A549 (cell line): ENCODE results near the gene IL12RB2. TPM values are rescaled to one million over a fixed set of nuclear protein-coding genes. Genes with fewer than 3 reads are reported as not detected.

Experiments
- ATAC-seq, 2 experiments: fragments of 200-7000 bp in 1 of 2; fragments of >200 bp in 1 of 2; cut with Nextera tagmentation in 1 of 2; cut with Tn5 transposase in 1 of 2; 3 replicates each; pipeline versions ENCODE4 v1.8.0 to v1.9.1; 2018 to 2020; ENCODE audit warnings: mild to moderate bottlenecking in 1 of 2, moderate library complexity in 1 of 2
- CTCF ChIA-PET: fragments of 300-600 bp; sonication (Branson Sonifier 250); formaldehyde crosslinking; extraction: SDS; loops from one replicate; lab custom pipeline; 2021; ENCODE audit warnings: antibody characterized with exemption, inconsistent platforms; lab: Yijun Ruan, JAX
- POLR2A ChIA-PET: fragments of 350-600 bp; formaldehyde crosslinking; extraction: SDS; loops from one replicate; lab custom pipeline; 2021; ENCODE audit warnings: antibody characterized with exemption, inconsistent platforms; lab: Yijun Ruan, JAX
- DNase-seq, 2 experiments: peaks; one replicate each; pipeline versions ENCODE4 v3.0.0 to v3.0.0-alpha.2; 2011 to 2016; ENCODE audit warnings: low read depth in 1 of 2, low spot score in 1 of 2
- FAIRE-seq: peaks from 2 replicates; lab custom pipeline; 2011; peaks lifted over from hg19 to GRCh38; lab: Jason Lieb, UNC
- H3K27ac ChIP-seq, 2 experiments: fragments of >200 bp; sonication (Bioruptor Twin); formaldehyde crosslinking; 3 replicates each; pipeline ENCODE4 v1.5.1; 2016 to 2017
- H3K4me1 ChIP-seq: fragments of >200 bp; sonication (Bioruptor Twin); formaldehyde crosslinking; 3 replicates; pipeline ENCODE4 v1.6.1; 2016
- H3K4me2 ChIP-seq: fragments of >200 bp; sonication (Bioruptor Twin); formaldehyde crosslinking; 3 replicates; pipeline ENCODE4 v1.6.1; 2016
- H3K4me3 ChIP-seq: fragments of >200 bp; sonication (Bioruptor Twin); formaldehyde crosslinking; 3 replicates; pipeline ENCODE4 v1.5.1; 2016
- H3K9me3 ChIP-seq: fragments of >200 bp; sonication (Bioruptor Twin); formaldehyde crosslinking; 3 replicates; pipeline ENCODE4 v1.6.1; 2016
- BHLHE40 ChIP-seq: IDR thresholded peaks from 2 replicates; pipeline ENCODE4 v1.6.1; 2012; ENCODE audit warnings: low read depth, low read length, inconsistent platforms
- CBX8 ChIP-seq: fragments of 200-600 bp; sonication (generic); IDR thresholded peaks from 2 replicates; pipeline ENCODE4 v1.6.1; 2016
- CEBPB ChIP-seq, 2 experiments: fragments of >200 bp in 1 of 2; sonication (Bioruptor Twin) in 1 of 2; formaldehyde crosslinking in 1 of 2; IDR thresholded peaks; 2 replicates each; pipeline ENCODE4 v1.6.1; 2012 to 2016
- CHD4 ChIP-seq: fragments of 200-600 bp; sonication (generic); IDR thresholded peaks from 2 replicates; pipeline ENCODE4 v1.6.1; 2016; ENCODE audit warnings: antibody characterized with exemption, mild to moderate bottlenecking, borderline replicate concordance
- CTCF ChIP-seq: fragments of >200 bp; sonication (Bioruptor Twin); formaldehyde crosslinking; IDR thresholded peaks from 3 replicates; pipeline ENCODE4 v1.5.1; 2016
- E2F6 ChIP-seq: IDR thresholded peaks from 2 replicates; pipeline ENCODE4 v1.6.1; 2012; ENCODE audit warnings: low read depth, borderline replicate concordance
- EHF ChIP-seq: fragments of 250-450 bp; sonication (Bioruptor Pico); IDR thresholded peaks from 2 replicates; pipeline ENCODE4 v1.5.0; 2020; ENCODE audit warnings: mild to moderate bottlenecking
- ELK1 ChIP-seq: fragments of 150-350 bp; IDR thresholded peaks from 2 replicates; pipeline ENCODE4 v1.6.1; 2014; ENCODE audit warnings: low read depth, mild to moderate bottlenecking, low read length
- FOSB ChIP-seq: fragments of 250-450 bp; sonication (Bioruptor Pico); IDR thresholded peaks from 2 replicates; pipeline ENCODE4 v1.5.0; 2020; ENCODE audit warnings: mild to moderate bottlenecking, moderate library complexity
- FOXS1 ChIP-seq: fragments of 250-450 bp; sonication (Bioruptor Pico); IDR thresholded peaks from 2 replicates; pipeline ENCODE4 v1.5.0; 2020; ENCODE audit warnings: mild to moderate bottlenecking, moderate library complexity
- HDAC2 ChIP-seq: fragments of 200-600 bp; sonication (generic); IDR thresholded peaks from 2 replicates; pipeline ENCODE4 v1.6.1; 2016
- HES2 ChIP-seq: fragments of >200 bp; sonication (Bioruptor Twin); formaldehyde crosslinking; IDR thresholded peaks from 2 replicates; pipeline ENCODE4 v1.6.1; 2016
- HEYL ChIP-seq: fragments of 250-450 bp; sonication (Bioruptor Pico); IDR thresholded peaks from 2 replicates; pipeline ENCODE4 v1.8.0; 2021; ENCODE audit warnings: mild to moderate bottlenecking, moderate library complexity
- HOXA7 ChIP-seq: fragments of 250-450 bp; sonication (Bioruptor Pico); IDR thresholded peaks from 2 replicates; pipeline ENCODE4 v1.5.0; 2020; ENCODE audit warnings: mild to moderate bottlenecking, moderate library complexity
- HOXB13 ChIP-seq: fragments of 250-450 bp; sonication (Bioruptor Pico); IDR thresholded peaks from 2 replicates; pipeline ENCODE4 v1.5.0; 2020; ENCODE audit warnings: low read depth, mild to moderate bottlenecking, moderate library complexity
- JUN ChIP-seq, 2 experiments: fragments of >200 bp; sonication (Bioruptor Twin); formaldehyde crosslinking; IDR thresholded peaks; 2 replicates in 1 of 2; 3 replicates in 1 of 2; pipeline ENCODE4 v1.6.1; 2016 to 2017
- NFE2L2 ChIP-seq: fragments of 150-350 bp; conservative IDR thresholded peaks from 2 replicates; pipeline ENCODE4 v1.6.1; 2014; ENCODE audit warnings: low read length
- NPAS2 ChIP-seq: fragments of 250-450 bp; sonication (Bioruptor Pico); IDR thresholded peaks from 2 replicates; pipeline ENCODE4 v1.8.0; 2022; ENCODE audit warnings: mild to moderate bottlenecking, moderate library complexity, borderline replicate concordance
- NR3C1 ChIP-seq: fragments of >200 bp; sonication (Bioruptor Twin); formaldehyde crosslinking; IDR thresholded peaks from 3 replicates; pipeline ENCODE4 v1.6.1; 2017
- PBX3 ChIP-seq: IDR thresholded peaks from 2 replicates; pipeline ENCODE4 v1.6.1; 2012
- PHF8 ChIP-seq: fragments of 200-600 bp; sonication (generic); IDR thresholded peaks from 2 replicates; pipeline ENCODE4 v1.6.1; 2016; ENCODE audit warnings: low read depth, mild to moderate bottlenecking, antibody characterized with exemption, moderate library complexity, borderline replicate concordance
- POLR2A ChIP-seq: IDR thresholded peaks from 2 replicates; pipeline ENCODE4 v1.6.1; 2012; ENCODE audit warnings: mild to moderate bottlenecking, low read length
- POLR2AphosphoS2 ChIP-seq: conservative IDR thresholded peaks from 2 replicates; pipeline ENCODE4 v1.6.1; 2012; ENCODE audit warnings: low read length, improper control_type of control experiment, inconsistent platforms
- SMC3 ChIP-seq: fragments of >200 bp; sonication (Bioruptor Twin); formaldehyde crosslinking; IDR thresholded peaks from 3 replicates; pipeline ENCODE4 v1.6.1; 2018; ENCODE audit warnings: inconsistent platforms
- SREBF2 ChIP-seq: fragments of 450-650 bp; IDR thresholded peaks from 2 replicates; pipeline ENCODE4 v1.6.1; 2014; ENCODE audit warnings: mild to moderate bottlenecking, moderate library complexity
- TFCP2L1 ChIP-seq: fragments of 250-450 bp; sonication (Bioruptor Pico); IDR thresholded peaks from 2 replicates; pipeline ENCODE4 v1.5.0; 2021; ENCODE audit warnings: mild to moderate bottlenecking
- ZC3H11A ChIP-seq: fragments of 450-650 bp; IDR thresholded peaks from 2 replicates; pipeline ENCODE4 v1.6.1; 2014; ENCODE audit warnings: antibody characterized with exemption, mild to moderate bottlenecking
- ZFP36 ChIP-seq: fragments of 450-650 bp; IDR thresholded peaks from 2 replicates; pipeline ENCODE4 v1.6.1; 2014; ENCODE audit warnings: borderline replicate concordance; ENCODE audit not compliant: partially characterized antibody
- ZNF302 ChIP-seq: fragments of 250-450 bp; sonication (Bioruptor Pico); IDR thresholded peaks from 2 replicates; pipeline ENCODE4 v1.9.0; 2021; ENCODE audit warnings: inconsistent platforms, mild to moderate bottlenecking, moderate library complexity
- WGBS: methylation state at CpG from one replicate; pipeline ENCODE4 v1.1.6; 2017; ENCODE audit errors: missing lambda C conversion rate; 5-methylcytosine and 5-hydroxymethylcytosine counted together
- polyA plus RNA-seq, 4 experiments: library from polyadenylated mRNA; depleted of rRNA in 3 of 4; stranded (reverse); fragments of >200 nt; fragmentation: RNase III in 1 of 4; extraction: RNeasy Plus Mini Kit Qiagen cat#74134 plus additional on column Dnase treatment in 1 of 4; gene quantifications; 2 replicates in 3 of 4; 3 replicates in 1 of 4; pipeline ENCODE4 v1.2.3, GENCODE V29; 2011 to 2017

The IL12RB2 gene
- polyA plus RNA-seq, 2 of the 4 experiments (the other 2 are of a cell fraction), result not detected

- TF ChIP-seq JUN (IDR thresholded peaks at IDR 0.05), result no peak
- TF ChIP-seq HOXB13, result no peak
- TF ChIP-seq E2F6, result no peak
- TF ChIP-seq CBX8, result no peak
- TF ChIP-seq NR3C1, result no peak
Measured at GRCh38 chr1:67420835-67421492, 113.3 kb downstream of the IL12RB2 start (continued).

- no peak overlapping the region for H3K27ac ChIP-seq
- H3K4me1 ChIP-seq, result peaks cover 26% of the 10 kb centered on the region
- H3K4me2 ChIP-seq, result peak overlapping the region; percentile 84
- ATAC-seq, result no peak
- CTCF ChIA-PET, result interaction anchor here (1.3 to 1.7 kb wide), 2 partner anchors 12 to 73 kb away, joined by 3 to 5 read pairs; no protein-coding TSS in a partner anchor
- no peak for FAIRE-seq
- no peaks in the 10 kb centered on the region for H3K9me3 ChIP-seq
- POLR2A ChIA-PET, result no interaction called here
- TF ChIP-seq ZC3H11A, result no peak
- TF ChIP-seq POLR2AphosphoS2, result no peak
- TF ChIP-seq HEYL (CRISPR knock-in tag), result no peak
- TF ChIP-seq SREBF2, result no peak
- no peak for TF ChIP-seq HOXB13
- TF ChIP-seq PBX3, result no peak
- no peak for TF ChIP-seq NR3C1
- TF ChIP-seq HES2, result no peak
- no peak for TF ChIP-seq ZNF302 (CRISPR knock-in tag)
- no peak for TF ChIP-seq BHLHE40
- no peak for TF ChIP-seq CEBPB (IDR thresholded peaks at IDR 0.05)
- TF ChIP-seq CTCF, result no peak
- no peak for TF ChIP-seq SMC3
- TF ChIP-seq PHF8, result no peak
- H3K4me3 ChIP-seq, result peak overlapping the region; percentile 84
- no peak for DNase-seq
- WGBS, result 17% methylated on average over 2 of the region's 2 CpGs
Measured at GRCh38 chr1:67427465-67427864, 119.8 kb downstream of the IL12RB2 start.

- FAIRE-seq (no peak), DNase-seq (no peak), ATAC-seq (no peak)
- Histone ChIP-seq H3K27ac (no peak overlapping the region), H3K4me3 (peak overlapping the region; percentile 84), H3K4me1 (peaks cover 26% of the 10 kb centered on the region), H3K9me3 (no peaks in the 10 kb centered on the region), H3K4me2 (peak overlapping the region; percentile 84)
- POLR2A ChIA-PET, result no interaction called here
- CTCF ChIA-PET, result interaction anchor here (1.2 to 1.7 kb wide), 2 partner anchors 13 to 73 kb away, joined by 3 read pairs; no protein-coding TSS in a partner anchor
- 3% methylated on average over 3 of the region's 3 CpGs for WGBS
- TF ChIP-seq FOSB (CRISPR knock-in tag), result no peak
- no peak for TF ChIP-seq TFCP2L1 (CRISPR knock-in tag)
- no peak for TF ChIP-seq EHF (CRISPR knock-in tag)
- no peak for TF ChIP-seq CHD4
- TF ChIP-seq CTCF, result no peak
- TF ChIP-seq NFE2L2, result no peak
- TF ChIP-seq POLR2A, result no peak
- no peak for TF ChIP-seq HDAC2
- no peak for TF ChIP-seq FOXS1
- no peak for TF ChIP-seq HOXA7
- no peak for TF ChIP-seq HES2
- no peak for TF ChIP-seq SMC3
- TF ChIP-seq ELK1, result no peak
- no peak for TF ChIP-seq ZFP36
- TF ChIP-seq ZC3H11A, result no peak
- no peak for TF ChIP-seq NPAS2 (CRISPR knock-in tag)
Measured at GRCh38 chr1:67427947-67428346, 120.3 kb downstream of the IL12RB2 start.
